H1 (cell line): Measurements from ENCODE around the gene SUGP1. TPM values are rescaled to one million over a fixed set of nuclear protein-coding genes. Genes with fewer than 3 reads are reported as not detected.
A peak's percentile ranks its signal among the peaks of the same experiment; 100 is the strongest.

Experiments
- CTCF ChIA-PET: fragments of 300-600 bp; sonication (Branson Sonifier 250); formaldehyde crosslinking; loops from one replicate; lab custom pipeline; 2021; ENCODE audit not compliant: partially characterized antibody; lab: Charles Lee
- POLR2A ChIA-PET: fragments of 300-600 bp; sonication (Branson Sonifier 250); formaldehyde crosslinking; loops from one replicate; lab custom pipeline; 2021; ENCODE audit warnings: inconsistent platforms; ENCODE audit not compliant: partially characterized antibody; lab: Charles Lee
- DNase-seq, 2 experiments: peaks; one replicate each; pipeline versions ENCODE4 v3.0.0 to v3.0.0-alpha.2; 2010 to 2022; ENCODE audit warnings: low spot score in 2 of 2, low read depth in 1 of 2, mixed read lengths in 1 of 2
- FAIRE-seq: peaks from 2 replicates; lab custom pipeline; 2011; peaks lifted over from hg19 to GRCh38; lab: Jason Lieb, UNC
- H2AFZ ChIP-seq: 2 replicates; pipeline ENCODE4 v1.8.1; 2012; ENCODE audit warnings: low read length, inconsistent platforms
- H2AK5ac ChIP-seq: 2 replicates; pipeline ENCODE4 v1.6.1; 2013; ENCODE audit warnings: low read depth, low read length
- H2BK120ac ChIP-seq: replicated peaks from 2 replicates; pipeline ENCODE3; 2013; ENCODE audit warnings: low read depth, low read length, inconsistent platforms
- H2BK12ac ChIP-seq: 2 replicates; pipeline ENCODE4 v1.6.1; 2013; ENCODE audit warnings: low read depth, low read length
- H2BK15ac ChIP-seq: 2 replicates; pipeline ENCODE4 v1.6.1; 2013; ENCODE audit warnings: low read length
- H2BK20ac ChIP-seq: 2 replicates; pipeline ENCODE4 v1.6.1; 2013; ENCODE audit warnings: low read length
- H2BK5ac ChIP-seq: 2 replicates; pipeline ENCODE4 v1.6.1; 2013; ENCODE audit warnings: low read depth, low read length
- H3K14ac ChIP-seq: 2 replicates; pipeline ENCODE4 v1.6.1; 2013; ENCODE audit warnings: inconsistent platforms; ENCODE audit not compliant: insufficient read length
- H3K18ac ChIP-seq: 2 replicates; pipeline ENCODE4 v1.6.1; 2013; ENCODE audit warnings: low read length; ENCODE audit errors: extremely low read depth
- H3K23ac ChIP-seq: 2 replicates; pipeline ENCODE4 v1.6.1; 2013; ENCODE audit warnings: inconsistent platforms; ENCODE audit not compliant: insufficient read length
- H3K23me2 ChIP-seq: 2 replicates; pipeline ENCODE4 v1.6.1; 2013; ENCODE audit warnings: low read depth, low read length
- H3K27ac ChIP-seq: 2 replicates; pipeline ENCODE4 v1.6.1; 2011; ENCODE audit warnings: low read depth, low read length, inconsistent platforms
- H3K27me3 ChIP-seq, 4 experiments: replicated peaks in 1 of 4; 1 replicate in 1 of 4; 2 replicates in 3 of 4; pipeline versions ENCODE4 v1.6.1 to v1.8.1; 2011 to 2013; ENCODE audit warnings: low read length in 3 of 4, mild to moderate bottlenecking in 3 of 4, inconsistent platforms in 2 of 4, mixed read lengths in 2 of 4, moderate library complexity in 1 of 4; ENCODE audit not compliant: control insufficient read depth in 3 of 4, insufficient read depth in 3 of 4; ENCODE audit errors: extremely low read depth in 1 of 4
- H3K36me3 ChIP-seq, 4 experiments: 2 replicates each; pipeline versions ENCODE4 v1.6.1 to v1.8.1; 2011 to 2013; ENCODE audit warnings: mild to moderate bottlenecking in 4 of 4, low read length in 3 of 4, moderate library complexity in 2 of 4, control low read depth in 1 of 4, inconsistent platforms in 1 of 4; ENCODE audit not compliant: insufficient read depth in 4 of 4, control insufficient read depth in 2 of 4
- H3K4ac ChIP-seq: replicated peaks from 2 replicates; pipeline ENCODE3; 2013; ENCODE audit warnings: low read length, low read depth, mixed read lengths, inconsistent platforms; ENCODE audit not compliant: insufficient read length
- H3K4me1 ChIP-seq, 4 experiments: replicated peaks in 1 of 4; 1 replicate in 1 of 4; 2 replicates in 3 of 4; pipeline versions ENCODE4 v1.6.1 to v1.8.1; 2011 to 2013; ENCODE audit warnings: low read length in 3 of 4, inconsistent platforms in 2 of 4, mixed read lengths in 1 of 4; ENCODE audit not compliant: insufficient read depth in 4 of 4, control insufficient read depth in 3 of 4
- H3K4me2 ChIP-seq, 2 experiments: 2 replicates each; pipeline versions ENCODE4 v1.6.1 to v1.8.1; 2011 to 2013; ENCODE audit warnings: low read depth in 2 of 2, low read length in 2 of 2, control low read depth in 1 of 2, inconsistent platforms in 1 of 2, mild to moderate bottlenecking in 1 of 2; ENCODE audit not compliant: insufficient read depth in 1 of 2
- H3K4me3 ChIP-seq, 4 experiments: fragments of 200-600, 300-600 bp in 1 of 4; sonication (generic), shearing (Covaris generic), sonication (Bioruptor Twin) in 1 of 4; 2 replicates each; pipeline versions ENCODE4 v1.5.1 to v1.8.1; 2011 to 2016; ENCODE audit warnings: low read length in 4 of 4, low read depth in 3 of 4, control low read depth in 2 of 4, inconsistent platforms in 2 of 4, mild to moderate bottlenecking in 2 of 4, mixed read lengths in 1 of 4, moderate library complexity in 1 of 4; ENCODE audit not compliant: insufficient read depth in 2 of 4; ENCODE audit errors: extremely low read depth in 1 of 4
- H3K56ac ChIP-seq: replicated peaks from 2 replicates; pipeline ENCODE3; 2013; ENCODE audit warnings: low read depth, mild to moderate bottlenecking, mixed read lengths, low read length, inconsistent platforms; ENCODE audit not compliant: insufficient read length
- H3K79me1 ChIP-seq: 2 replicates; pipeline ENCODE4 v1.6.1; 2013; ENCODE audit warnings: low read depth, low read length, control low read depth
- H3K79me2 ChIP-seq, 2 experiments: 2 replicates each; pipeline versions ENCODE4 v1.6.1 to v1.8.1; 2012 to 2013; ENCODE audit warnings: low read length in 2 of 2, mild to moderate bottlenecking in 2 of 2, inconsistent platforms in 1 of 2; ENCODE audit not compliant: insufficient read depth in 2 of 2, control insufficient read depth in 1 of 2
- H3K9ac ChIP-seq, 4 experiments: replicated peaks in 1 of 4; 1 replicate in 1 of 4; 2 replicates in 3 of 4; pipeline versions ENCODE4 v1.6.1 to v1.8.1; 2011 to 2013; ENCODE audit warnings: low read depth in 3 of 4, low read length in 3 of 4, control low read depth in 2 of 4, mild to moderate bottlenecking in 2 of 4, moderate library complexity in 2 of 4, inconsistent platforms in 1 of 4; ENCODE audit errors: extremely low read depth in 1 of 4
- H3K9me3 ChIP-seq, 2 experiments: 2 replicates each; pipeline versions ENCODE4 v1.6.1 to v1.8.1; 2012 to 2013; ENCODE audit warnings: mild to moderate bottlenecking in 2 of 2, moderate library complexity in 2 of 2, control low read depth in 1 of 2, inconsistent platforms in 1 of 2, low read depth in 1 of 2, low read length in 1 of 2, mixed read lengths in 1 of 2; ENCODE audit not compliant: insufficient read depth in 2 of 2
- H4K20me1 ChIP-seq, 2 experiments: replicated peaks in 1 of 2; 2 replicates each; pipeline versions ENCODE3 to v1.8.1; 2011 to 2013; ENCODE audit warnings: inconsistent platforms in 2 of 2, low read length in 2 of 2, mild to moderate bottlenecking in 1 of 2; ENCODE audit not compliant: insufficient read depth in 2 of 2, control insufficient read depth in 1 of 2
- H4K5ac ChIP-seq: 2 replicates; pipeline ENCODE4 v1.6.1; 2013; ENCODE audit warnings: low read length, low read depth, mixed read lengths, inconsistent platforms; ENCODE audit not compliant: insufficient read length
- H4K8ac ChIP-seq: 2 replicates; pipeline ENCODE4 v1.8.0; 2013; ENCODE audit warnings: mild to moderate bottlenecking, moderate library complexity, low read length, inconsistent platforms; ENCODE audit not compliant: insufficient read depth; ENCODE audit errors: extremely low read depth
- H4K91ac ChIP-seq: replicated peaks from 2 replicates; pipeline ENCODE3; 2013; ENCODE audit warnings: low read length, mixed read lengths, inconsistent platforms; ENCODE audit not compliant: insufficient read length
- NRF1 ChIP-seq: IDR thresholded peaks from 2 replicates; pipeline ENCODE4 v1.6.1; 2011; ENCODE audit warnings: mild to moderate bottlenecking, low read depth, low read length, improper control_type of control experiment
- PHF8 ChIP-seq: fragments of 200-600 bp; sonication (generic); conservative IDR thresholded peaks from 2 replicates; pipeline ENCODE4 v1.7.1; 2012; ENCODE audit warnings: low read depth, mild to moderate bottlenecking, inconsistent platforms, low read length, moderate library complexity
- RFX5 ChIP-seq: IDR thresholded peaks from 2 replicates; pipeline ENCODE4 v1.6.1; 2011; ENCODE audit warnings: low read depth, low read length, improper control_type of control experiment, borderline replicate concordance
- RNF2 ChIP-seq: fragments of 200-900, 300-1000 bp; sonication (generic); IDR thresholded peaks from 2 replicates; pipeline ENCODE4 v1.7.1; 2016; ENCODE audit warnings: borderline replicate concordance, low read depth, mild to moderate bottlenecking, antibody characterized with exemption, low read length; ENCODE audit not compliant: poor library complexity, severe bottlenecking; ENCODE audit errors: missing control alignments
- SIN3A ChIP-seq, 2 experiments: IDR thresholded peaks in 1 of 2; conservative IDR thresholded peaks in 1 of 2; 2 replicates each; pipeline ENCODE4 v1.6.1; 2011 to 2012; ENCODE audit warnings: low read length in 2 of 2, improper control_type of control experiment in 1 of 2, low read depth in 1 of 2, mild to moderate bottlenecking in 1 of 2
- SIRT6 ChIP-seq: IDR thresholded peaks from one replicate; pipeline ENCODE4 v1.7.1; 2012; ENCODE audit warnings: low read length, inconsistent platforms
- SP1 ChIP-seq: IDR thresholded peaks from 2 replicates; pipeline ENCODE4 v1.6.1; 2011; ENCODE audit warnings: low read depth, low read length
- SRF ChIP-seq: IDR thresholded peaks from 2 replicates; pipeline ENCODE4 v1.6.1; 2011; ENCODE audit warnings: mild to moderate bottlenecking, low read depth, low read length, moderate library complexity
- WGBS, 2 experiments: shearing (Covaris generic) in 1 of 2; methylation state at CpG; one replicate each; pipeline versions ENCODE4 v1.1.6 to v1.1.7; 2013 to 2015; ENCODE audit warnings: low lambda C conversion rate in 2 of 2, mixed read lengths in 2 of 2, inconsistent platforms in 1 of 2, low coverage in 1 of 2, missing lambda C conversion rate in 1 of 2; ENCODE audit not compliant: insufficient replicate concordance in 2 of 2, insufficient coverage in 1 of 2, insufficient read length in 1 of 2; ENCODE audit errors: extremely low coverage in 1 of 2, missing lambda C conversion rate in 1 of 2; 5-methylcytosine and 5-hydroxymethylcytosine counted together
- polyA plus RNA-seq, 7 experiments: library from polyadenylated mRNA; depleted of rRNA in 3 of 7; stranded (reverse) in 5 of 7; unstranded in 2 of 7; fragments of >200 nt in 5 of 7; fragments of 200-250 nt in 2 of 7; gene quantifications; 1 replicate in 5 of 7; 2 replicates in 1 of 7; 4 replicates in 1 of 7; pipeline versions ENCODE4 v1.2.1 to v1.2.3, GENCODE V29; 2011 to 2013; ENCODE audit warnings: missing spikeins in 2 of 7, mixed read lengths in 2 of 7
- total RNA-seq: library from RNA; stranded (reverse); fragmentation: NEBNext Ultra II Directional; extraction: Animal tissue kit (Norgen Biotek cat#: 25700); gene quantifications from 2 replicates; pipeline ENCODE4 v1.2.1, GENCODE V29; 2021
- TF ChIP-seq, protein P1 (sequence below): IDR thresholded peaks from 2 replicates; pipeline ENCODE4 v1.6.1; 2012; ENCODE audit warnings: low read length, inconsistent platforms

Gene SUGP1
- total and polyA plus RNA-seq, 2 of the 8 experiments (the other 6 are each of a cell fraction or from before 2014, with no cell fraction given): 38.5 to 65.2 TPM

DNA sequence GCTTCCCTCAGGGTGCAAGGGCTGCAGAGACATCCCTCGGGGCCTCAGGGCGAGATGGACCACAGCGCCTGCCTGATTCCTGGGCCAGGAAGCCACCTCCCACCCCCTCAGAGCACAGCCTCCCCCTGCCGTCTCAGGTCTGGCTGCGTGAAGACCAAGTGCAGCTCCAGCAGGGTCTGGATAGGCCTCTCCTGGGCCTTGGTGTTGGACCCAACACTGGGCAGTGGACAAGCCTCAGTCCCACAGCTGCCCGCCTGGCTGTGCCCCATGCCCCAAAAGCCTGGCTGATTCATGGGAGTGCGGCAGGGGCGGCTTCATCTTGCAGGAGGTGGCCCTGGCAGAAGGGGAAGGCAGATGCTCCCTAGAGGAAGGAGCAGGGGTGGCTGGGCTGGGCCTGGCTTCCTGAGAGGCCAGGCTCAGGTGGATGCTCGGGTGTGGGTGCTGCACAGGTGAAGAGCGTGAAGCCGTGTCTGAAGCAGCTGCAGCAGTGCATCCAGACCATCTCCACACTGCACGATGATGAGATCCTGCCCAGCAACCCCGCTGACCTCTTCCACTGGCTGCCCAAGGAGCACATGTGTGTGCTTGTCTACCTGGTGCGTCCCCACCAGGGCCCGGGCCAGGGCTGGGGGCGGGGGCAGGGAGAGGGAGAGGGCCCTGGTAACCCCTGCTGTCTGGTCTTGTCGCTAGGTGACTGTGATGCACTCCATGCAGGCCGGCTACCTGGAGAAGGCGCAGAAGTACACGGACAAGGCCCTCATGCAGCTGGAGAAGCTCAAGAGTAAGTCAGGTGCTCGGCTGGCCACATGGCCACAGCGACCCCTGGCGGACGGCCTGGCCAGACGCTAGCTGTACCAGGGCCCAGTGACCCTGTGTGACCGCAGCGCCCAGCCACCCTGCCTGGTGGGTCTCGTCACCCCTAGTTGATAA lies 22.0 kb upstream of the SUGP1 start:
- H3K36me3 ChIP-seq: peaks cover 29 to 59% (median 45%) of the 10 kb centered on the region in 4 experiments
- no peak overlapping the region for H2AFZ ChIP-seq
- H3K56ac ChIP-seq: no peak overlapping the region
- no peak overlapping the region for H4K5ac ChIP-seq
- no peaks in the 10 kb centered on the region; the same call in 1 of the 2 replicates for H3K79me1 ChIP-seq
- H3K14ac ChIP-seq: no peak overlapping the region
- H3K23me2 ChIP-seq: no peaks in the 10 kb centered on the region
- H3K9me3 ChIP-seq: no peaks in the 10 kb centered on the region
- H2BK20ac ChIP-seq: no peak overlapping the region
- ChIA-PET POLR2A (interaction anchor here (0.7 to 1.6 kb wide), 10 partner anchors 9 to 157 kb away, joined by 3 to 9 read pairs (median 3); no protein-coding TSS in a partner anchor), CTCF (interaction anchor here (0.6 to 5.8 kb wide), 26 partner anchors 11 to 266 kb away, joined by 3 to 56 read pairs (median 4); partner anchors contain the start of gene NDUFA13)
- DNase-seq (peak; percentile 71 to 95), FAIRE-seq (peak; percentile 39)
- H3K4me2 ChIP-seq: no peak overlapping the region
- H2BK15ac ChIP-seq: no peak overlapping the region
- no peak overlapping the region for H4K91ac ChIP-seq
- H2BK120ac ChIP-seq: no peak overlapping the region
- WGBS, 2 experiments: 71% methylated on average over 27 of the region's 28 CpGs; no CpG with 5 or more reads in 1 of the 2 experiments
- H3K18ac ChIP-seq: no peak overlapping the region
- peaks cover 6 to 18% of the 10 kb centered on the region in 2 experiments for H4K20me1 ChIP-seq
- no peak overlapping the region for H3K4me3 ChIP-seq
- no peaks in the 10 kb centered on the region for H3K79me2 ChIP-seq
- no peak overlapping the region for H3K9ac ChIP-seq
- no peaks in the 10 kb centered on the region for H3K27me3 ChIP-seq
- no peak overlapping the region for H4K8ac ChIP-seq
- H3K27ac ChIP-seq: no peak overlapping the region
- no peak overlapping the region for H3K4ac ChIP-seq
- H2BK5ac ChIP-seq: no peak overlapping the region
- H3K23ac ChIP-seq: no peak overlapping the region
- H3K4me1 ChIP-seq: no peaks in the 10 kb centered on the region; a peak in 1 of 7 replicates
- H2AK5ac ChIP-seq: no peak overlapping the region
- no peak overlapping the region for H2BK12ac ChIP-seq
- TF ChIP-seq PHF8 (no peak), RNF2 (no peak), SIRT6 (no peak), SP1 (no peak), SRF (no peak), SIN3A (conservative IDR thresholded peaks at IDR 0.05 in 1 of 2, IDR thresholded peaks at IDR 0.05 in 1 of 2; ENCODE audit: low read depth in 1 of 2, low read length in 2 of 2) (peak in 1 of 2 experiments; percentile 73; a peak in 2 of 4 replicates), RFX5 (no peak), NRF1 (no peak)
- TF ChIP-seq, protein P1, sequence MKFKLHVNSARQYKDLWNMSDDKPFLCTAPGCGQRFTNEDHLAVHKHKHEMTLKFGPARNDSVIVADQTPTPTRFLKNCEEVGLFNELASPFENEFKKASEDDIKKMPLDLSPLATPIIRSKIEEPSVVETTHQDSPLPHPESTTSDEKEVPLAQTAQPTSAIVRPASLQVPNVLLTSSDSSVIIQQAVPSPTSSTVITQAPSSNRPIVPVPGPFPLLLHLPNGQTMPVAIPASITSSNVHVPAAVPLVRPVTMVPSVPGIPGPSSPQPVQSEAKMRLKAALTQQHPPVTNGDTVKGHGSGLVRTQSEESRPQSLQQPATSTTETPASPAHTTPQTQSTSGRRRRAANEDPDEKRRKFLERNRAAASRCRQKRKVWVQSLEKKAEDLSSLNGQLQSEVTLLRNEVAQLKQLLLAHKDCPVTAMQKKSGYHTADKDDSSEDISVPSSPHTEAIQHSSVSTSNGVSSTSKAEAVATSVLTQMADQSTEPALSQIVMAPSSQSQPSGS: no peak
